IMR-90 (cell line): ENCODE measurements around the gene KRTAP2-1. TPM values are rescaled to one million over a fixed set of nuclear protein-coding genes. Genes with fewer than 3 reads are reported as not detected.

Experiments used
- ATAC-seq: fragments of 200-7000 bp; cut with Tn5 transposase; 2 replicates; pipeline ENCODE4 v1.9.1; 2020; ENCODE audit warnings: low read depth, mild to moderate bottlenecking, moderate library complexity
- BruUV-seq: library from RNA; stranded (reverse); fragments of 400-500 nt; replicated peaks from 2 replicates; lab custom pipeline; 2021; lab: Mats Ljungman, UMichigan
- CTCF ChIA-PET: fragments of 300-600 bp; formaldehyde crosslinking; extraction: SDS; loops from one replicate; lab custom pipeline; 2021; ENCODE audit warnings: antibody characterized with exemption; lab: Yijun Ruan, JAX
- POLR2A ChIA-PET: fragments of 300-600 bp; sonication (Branson Sonifier 250); formaldehyde crosslinking; loops from one replicate; lab custom pipeline; 2022; ENCODE audit warnings: antibody characterized with exemption; ENCODE audit not compliant: unreplicated experiment; lab: Charles Lee
- DNase-seq: peaks from one replicate; pipeline ENCODE4 v3.0.0; 2013
- H2AFZ ChIP-seq: replicated peaks from 2 replicates; pipeline ENCODE3; 2013; ENCODE audit warnings: low read length, mild to moderate bottlenecking; ENCODE audit not compliant: poor library complexity
- H2AK5ac ChIP-seq: 2 replicates; pipeline ENCODE4 v1.6.1; 2013; ENCODE audit warnings: low read depth, low read length, inconsistent platforms
- H2AK9ac ChIP-seq: replicated peaks from 2 replicates; pipeline ENCODE3; 2013; ENCODE audit warnings: mild to moderate bottlenecking, low read depth, low read length, moderate library complexity; ENCODE audit not compliant: poor library complexity
- H2BK120ac ChIP-seq: 2 replicates; pipeline ENCODE4 v1.6.1; 2013; ENCODE audit warnings: low read depth, low read length, inconsistent platforms
- H2BK15ac ChIP-seq: 3 replicates; pipeline ENCODE4 v1.6.1; 2013; ENCODE audit warnings: low read depth, low read length, inconsistent platforms
- H2BK20ac ChIP-seq: 2 replicates; pipeline ENCODE4 v1.6.1; 2013; ENCODE audit warnings: low read depth, mild to moderate bottlenecking, inconsistent platforms, low read length, moderate library complexity
- H2BK5ac ChIP-seq: 2 replicates; pipeline ENCODE4 v1.6.1; 2013; ENCODE audit warnings: mild to moderate bottlenecking, low read depth, low read length, inconsistent platforms; ENCODE audit not compliant: poor library complexity, severe bottlenecking
- H3K14ac ChIP-seq: replicated peaks from 2 replicates; pipeline ENCODE4 v1.6.1; 2013; ENCODE audit warnings: low read depth, low read length, inconsistent platforms
- H3K18ac ChIP-seq: 2 replicates; pipeline ENCODE4 v1.6.1; 2013; ENCODE audit warnings: low read depth, low read length, control low read depth
- H3K23ac ChIP-seq: 2 replicates; pipeline ENCODE4 v1.6.1; 2013; ENCODE audit warnings: low read depth, low read length, inconsistent platforms
- H3K27ac ChIP-seq: 2 replicates; pipeline ENCODE4 v1.5.1; 2013; ENCODE audit warnings: mild to moderate bottlenecking, control low read depth, low read length; ENCODE audit not compliant: insufficient read depth
- H3K27me3 ChIP-seq: 2 replicates; pipeline ENCODE4 v1.6.1; 2013; ENCODE audit warnings: low read length; ENCODE audit not compliant: control insufficient read depth, insufficient read depth
- H3K36me3 ChIP-seq: 2 replicates; pipeline ENCODE4 v1.6.1; 2013; ENCODE audit warnings: low read length, mixed read lengths; ENCODE audit not compliant: control insufficient read depth, insufficient read depth
- H3K4ac ChIP-seq: 2 replicates; pipeline ENCODE4 v1.6.1; 2013; ENCODE audit warnings: low read depth, low read length, inconsistent platforms
- H3K4me1 ChIP-seq: 2 replicates; pipeline ENCODE4 v1.6.1; 2013; ENCODE audit warnings: low read length, mixed read lengths; ENCODE audit not compliant: control insufficient read depth, insufficient read depth
- H3K4me2 ChIP-seq: 2 replicates; pipeline ENCODE4 v1.6.1; 2013; ENCODE audit warnings: low read depth, mild to moderate bottlenecking, control low read depth, low read length, moderate library complexity
- H3K4me3 ChIP-seq: 2 replicates; pipeline ENCODE4 v1.5.1; 2013; ENCODE audit warnings: low read depth, mild to moderate bottlenecking, control low read depth, low read length, moderate library complexity; ENCODE audit not compliant: insufficient read depth
- H3K56ac ChIP-seq: 2 replicates; pipeline ENCODE4 v1.6.1; 2013; ENCODE audit warnings: low read length, inconsistent platforms; ENCODE audit not compliant: insufficient read depth; ENCODE audit errors: extremely low read depth
- H3K79me1 ChIP-seq, 2 experiments: 2 replicates each; pipeline ENCODE4 v1.6.1; 2013; ENCODE audit warnings: low read length in 2 of 2, inconsistent platforms in 1 of 2, low read depth in 1 of 2
- H3K9ac ChIP-seq: 2 replicates; pipeline ENCODE4 v1.6.1; 2013; ENCODE audit warnings: low read depth, low read length, control low read depth
- H3K9me1 ChIP-seq: 2 replicates; pipeline ENCODE4 v1.6.1; 2013; ENCODE audit warnings: low read length, inconsistent platforms; ENCODE audit not compliant: insufficient read depth
- H3K9me3 ChIP-seq: 2 replicates; pipeline ENCODE4 v1.6.1; 2013; ENCODE audit warnings: low read length; ENCODE audit not compliant: control insufficient read depth, insufficient read depth
- H4K20me1 ChIP-seq: 2 replicates; pipeline ENCODE4 v1.6.1; 2013; ENCODE audit warnings: low read length, inconsistent platforms; ENCODE audit not compliant: insufficient read depth
- H4K5ac ChIP-seq: 2 replicates; pipeline ENCODE4 v1.6.1; 2013; ENCODE audit warnings: mild to moderate bottlenecking, low read depth, low read length, control low read depth
- H4K8ac ChIP-seq, 2 experiments: 2 replicates each; pipeline ENCODE4 v1.6.1; 2013; ENCODE audit warnings: low read depth in 2 of 2, low read length in 2 of 2, control low read depth in 1 of 2, inconsistent platforms in 1 of 2
- H4K91ac ChIP-seq: 2 replicates; pipeline ENCODE4 v1.6.1; 2013; ENCODE audit warnings: low read depth, low read length, inconsistent platforms; ENCODE audit not compliant: insufficient read depth
- BHLHE40 ChIP-seq: fragments of 150-350 bp; IDR thresholded peaks from 2 replicates; pipeline ENCODE4 v1.6.1; 2016; ENCODE audit warnings: mild to moderate bottlenecking, low read depth, low read length
- FOS ChIP-seq: fragments of 150-350 bp; IDR thresholded peaks from 2 replicates; pipeline ENCODE4 v1.6.1; 2016; ENCODE audit warnings: low read depth, low read length
- NFE2L2 ChIP-seq: fragments of 150-350 bp; IDR thresholded peaks from 2 replicates; pipeline ENCODE4 v1.6.1; 2016; ENCODE audit warnings: low read depth, mild to moderate bottlenecking, low read length
- RFX5 ChIP-seq: IDR thresholded peaks from 2 replicates; pipeline ENCODE4 v1.8.0; 2012; ENCODE audit warnings: low read depth, mild to moderate bottlenecking, low read length, moderate library complexity
- whole genome bisulfite sequencing, 2 experiments: methylation state at CpG; one replicate each; pipeline versions ENCODE4 v1.1.5 to v1.1.7; 2013; ENCODE audit warnings: missing lambda C conversion rate in 2 of 2; ENCODE audit not compliant: insufficient read length in 1 of 2; ENCODE audit errors: extremely low coverage in 2 of 2; 5-methylcytosine and 5-hydroxymethylcytosine counted together
- dilution Hi-C: fragments of 300-500 bp; cut with HindIII; formaldehyde crosslinking; loops from one replicate; pipeline ENCODE4 v1.14.3; 2018; ENCODE audit warnings: low sequenced_read_pairs; ENCODE audit not compliant: unreplicated experiment
- in situ Hi-C: fragments of 300-500 bp; cut with MboI; formaldehyde crosslinking; loops from 3 replicates; pipeline ENCODE4 v1.14.3; 2019; ENCODE audit warnings: low sequenced_read_pairs, inconsistent platforms, mixed read lengths
- intact Hi-C: fragments of 100-400 bp; cut with micrococcal nuclease; formaldehyde crosslinking; loops from 2 replicates; pipeline ENCODE4 v1.10.0; 2022
- polyA plus RNA-seq, 3 experiments: library from polyadenylated mRNA; depleted of rRNA; stranded (reverse); fragments of >200 nt; gene quantifications; 2 replicates each; pipeline ENCODE4 v1.2.3, GENCODE V29; 2012; ENCODE audit warnings: low replicate concordance in 1 of 3
- total RNA-seq: library from RNA; depleted of rRNA; stranded (reverse); fragments of >200 nt; gene quantifications from 2 replicates; pipeline ENCODE4 v1.2.3, GENCODE V29; 2012
- TF ChIP-seq, protein P1 (sequence below): fragments of 150-350 bp; IDR thresholded peaks from 2 replicates; pipeline ENCODE4 v1.6.1; 2017; ENCODE audit warnings: mild to moderate bottlenecking, antibody characterized with exemption, low read length, low read depth

KRTAP2-1 gene
- total and polyA plus RNA-seq, 2 of the 4 experiments (the other 2 are of a cell fraction): not detected

DNA sequence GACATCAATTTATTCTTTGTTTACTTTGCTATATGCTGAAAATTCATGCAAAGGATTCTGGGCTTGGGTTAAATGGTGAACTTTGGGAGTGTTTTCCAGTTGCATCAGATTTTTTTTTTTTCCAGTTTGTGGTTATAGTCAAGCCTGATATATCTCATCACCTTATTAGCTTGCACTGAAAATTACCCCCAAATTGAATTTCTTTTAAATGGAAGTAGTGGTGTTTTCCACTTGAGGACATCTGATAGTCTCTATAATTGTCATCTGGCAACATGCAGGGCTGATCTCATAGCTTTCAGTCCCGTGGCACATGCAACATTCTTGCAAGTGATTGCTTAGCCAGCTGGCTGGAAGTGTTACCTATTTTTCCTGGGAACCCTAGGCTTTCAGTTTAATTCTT, 33.5 kb downstream of the KRTAP2-1 start:
- H4K8ac ChIP-seq: no peak overlapping the region
- no peak overlapping the region for H2AK5ac ChIP-seq
- no peaks in the 10 kb centered on the region for H3K36me3 ChIP-seq
- no peak overlapping the region for H3K4me3 ChIP-seq
- ChIA-PET CTCF (no interaction called here), POLR2A (no interaction called here)
- H4K91ac ChIP-seq: no peak overlapping the region
- dilution Hi-C loops (no loop called here), intact Hi-C loops (no loop called here), in situ Hi-C loops (no loop called here)
- H3K27me3 ChIP-seq: no peaks in the 10 kb centered on the region; the same call in 1 of the 2 replicates
- H2BK5ac ChIP-seq: no peak overlapping the region
- H3K79me1 ChIP-seq: no peaks in the 10 kb centered on the region
- BruUV-seq: no TSS peak
- no peak overlapping the region for H3K18ac ChIP-seq
- TF ChIP-seq BHLHE40 (peak; percentile 36; the same call in 1 of the 2 replicates), NFE2L2 (no peak), FOS (no peak), RFX5 (no peak)
- TF ChIP-seq, protein P1, sequence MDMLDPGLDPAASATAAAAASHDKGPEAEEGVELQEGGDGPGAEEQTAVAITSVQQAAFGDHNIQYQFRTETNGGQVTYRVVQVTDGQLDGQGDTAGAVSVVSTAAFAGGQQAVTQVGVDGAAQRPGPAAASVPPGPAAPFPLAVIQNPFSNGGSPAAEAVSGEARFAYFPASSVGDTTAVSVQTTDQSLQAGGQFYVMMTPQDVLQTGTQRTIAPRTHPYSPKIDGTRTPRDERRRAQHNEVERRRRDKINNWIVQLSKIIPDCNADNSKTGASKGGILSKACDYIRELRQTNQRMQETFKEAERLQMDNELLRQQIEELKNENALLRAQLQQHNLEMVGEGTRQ: no peak
- H2BK120ac ChIP-seq: no peak overlapping the region
- H3K4me2 ChIP-seq: no peak overlapping the region
- WGBS, 2 experiments: no CpG with 5 or more reads among the region's 1 CpG
- H3K4me1 ChIP-seq: peaks cover 1% of the 10 kb centered on the region; the same call in 1 of the 2 replicates
- H2AFZ ChIP-seq: no peak overlapping the region
- no peak overlapping the region for H3K14ac ChIP-seq
- H3K9ac ChIP-seq: no peak overlapping the region
- H3K9me1 ChIP-seq: no peaks in the 10 kb centered on the region; the same call in 1 of the 2 replicates
- no peak overlapping the region for H3K27ac ChIP-seq
- no peak overlapping the region for H3K4ac ChIP-seq
- no peak overlapping the region for H3K56ac ChIP-seq
- H4K20me1 ChIP-seq: no peaks in the 10 kb centered on the region
- no peak for ATAC-seq
- H2AK9ac ChIP-seq: no peak overlapping the region
- no peaks in the 10 kb centered on the region for H3K9me3 ChIP-seq
- peak; percentile 56 for DNase-seq
- H2BK15ac ChIP-seq: no peak overlapping the region
- no peak overlapping the region for H3K23ac ChIP-seq
- no peak overlapping the region for H2BK20ac ChIP-seq
- H4K5ac ChIP-seq: no peak overlapping the region
